GM21528 (cell line): ENCODE results near the gene COQ10B.
A peak's percentile ranks its signal among the peaks of the same experiment; 100 is the strongest.
"Not testable (repeated sequence)": the region's sequence is repeated elsewhere in the genome, so short reads cannot be mapped to it uniquely, and the experiment has no call there.

Experiments
- ATAC-seq: cut with Tn5 transposase; IDR thresholded peaks from one replicate; pipeline ENCODE4 v1.9.1; 2021; ENCODE audit warnings: mild to moderate bottlenecking, moderate library complexity; ENCODE audit not compliant: unreplicated experiment, low FRiP score

The COQ10B gene

DNA sequence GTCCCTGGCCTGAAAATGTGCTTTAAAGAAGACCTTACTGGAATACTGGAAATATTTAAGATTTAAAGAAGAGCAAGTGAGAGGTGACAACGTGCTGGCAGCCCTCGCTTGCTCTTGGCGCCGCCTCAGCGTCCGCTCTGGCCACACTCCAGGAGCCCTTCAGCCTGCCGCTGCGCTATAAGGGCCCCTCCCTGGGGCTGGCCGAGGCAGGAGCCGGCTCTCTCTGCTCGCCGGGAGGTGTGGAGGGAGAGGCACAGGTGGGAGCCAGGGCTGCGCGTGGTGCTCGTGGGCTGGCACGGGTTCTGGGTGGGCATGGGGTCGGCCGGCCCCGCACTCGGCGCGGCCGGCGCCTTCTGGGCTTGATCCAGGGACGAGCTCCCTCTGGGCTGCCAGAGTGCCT lies 2.9 kb upstream of the COQ10B start:
- no peak for ATAC-seq

DNA sequence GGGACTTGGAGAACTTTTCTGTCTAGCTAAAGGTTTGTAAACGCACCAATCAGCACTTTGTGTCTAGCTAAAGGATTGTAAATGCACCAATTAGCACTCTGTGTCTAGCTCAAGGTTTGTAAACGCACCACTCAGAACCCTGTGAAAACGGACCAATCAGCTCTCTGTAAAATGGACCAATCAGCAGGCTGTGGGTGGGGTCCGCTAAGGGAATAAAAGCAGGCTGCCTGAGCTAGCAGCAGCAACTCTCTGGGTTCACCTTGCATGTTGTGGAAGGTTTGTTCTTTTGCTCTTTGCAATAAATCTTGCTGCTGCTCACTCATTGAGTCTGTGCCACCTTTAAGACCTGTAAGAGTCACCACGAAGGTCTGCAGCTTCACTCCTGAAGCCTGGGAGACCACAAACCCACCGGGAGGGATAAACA lies 2.4 kb upstream of the COQ10B start:
- ATAC-seq = not testable (repeated sequence)

DNA sequence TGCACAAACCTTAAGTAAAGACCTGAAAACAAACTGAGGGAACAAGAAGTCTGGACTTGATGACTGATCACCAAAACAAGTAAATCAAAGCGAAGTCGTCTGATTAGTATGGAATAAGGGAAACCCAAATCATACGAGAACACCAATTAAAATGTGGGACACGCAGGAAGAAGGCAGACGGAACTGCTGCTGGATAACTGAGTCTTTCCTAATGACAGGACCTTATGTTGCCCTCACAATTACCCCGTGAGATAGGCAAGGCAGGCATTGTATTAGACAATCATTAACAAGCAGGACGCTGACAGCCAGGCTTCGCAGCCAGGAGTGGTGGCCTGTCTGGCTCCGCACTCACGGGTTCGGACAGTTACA lies 614 bp upstream of the COQ10B start:
- no peak for ATAC-seq

DNA sequence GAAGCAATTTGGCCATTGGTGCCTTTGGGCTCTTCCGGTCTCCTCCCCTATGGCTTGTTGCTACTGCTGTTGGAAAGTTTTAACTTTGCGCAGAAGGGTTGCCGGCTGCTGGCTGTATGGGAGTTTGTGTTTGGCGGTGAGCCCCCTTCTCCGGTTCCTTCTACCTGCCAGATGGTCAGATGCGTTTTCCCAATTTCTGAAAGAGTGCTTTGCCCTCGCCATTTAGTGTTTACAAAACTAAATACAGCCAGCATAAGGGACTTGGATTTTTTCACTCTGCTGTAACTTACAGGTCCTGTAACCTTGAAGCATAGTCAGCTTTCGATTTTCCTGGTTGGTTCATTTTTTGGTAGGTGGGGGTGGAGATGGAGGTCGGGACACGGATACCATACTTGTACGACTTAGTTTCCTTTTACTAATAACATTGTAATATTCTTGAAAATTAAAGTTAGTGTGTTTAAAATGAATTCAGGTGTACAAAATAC lies 604 bp downstream of the COQ10B start:
- ATAC-seq = peak; percentile 47

DNA sequence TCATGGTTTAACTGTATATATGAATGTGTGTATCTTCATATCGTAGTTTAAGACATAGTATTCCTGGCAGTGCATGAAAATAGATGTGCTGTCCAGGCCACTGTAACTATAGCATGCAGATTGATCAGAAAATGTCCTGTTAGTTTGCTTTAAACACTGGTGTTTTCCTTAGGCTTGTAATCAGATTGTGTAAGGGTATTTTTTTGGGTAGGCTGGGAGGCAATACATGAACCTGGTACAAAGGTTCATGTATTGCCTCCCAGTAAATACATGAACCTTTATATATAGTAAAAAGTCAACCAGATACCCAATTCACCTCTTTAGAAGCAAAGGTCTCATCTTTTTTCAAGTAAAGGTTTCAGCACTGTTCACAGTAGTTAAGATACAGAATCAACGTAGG lies 1.6 kb downstream of the COQ10B start:
- ATAC-seq = no peak

DNA sequence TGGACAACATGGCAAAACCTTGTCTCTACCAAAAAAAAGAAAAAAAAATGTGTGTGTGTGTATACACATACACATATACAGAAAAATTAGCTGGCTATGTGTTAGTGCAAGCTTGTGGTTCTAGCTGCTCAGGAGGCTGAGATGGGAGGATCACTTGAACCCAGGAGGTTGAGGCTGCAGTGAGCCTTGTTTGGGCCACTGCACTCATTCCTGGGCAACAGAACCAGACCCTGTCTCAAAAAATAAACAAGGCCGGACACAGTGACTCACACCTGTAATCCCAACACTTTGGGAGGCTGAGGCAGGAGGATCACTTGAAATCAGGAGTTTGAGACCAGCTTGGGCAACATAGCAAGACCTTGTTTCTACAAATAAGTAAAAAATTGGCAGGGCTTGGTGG lies 2.1 kb downstream of the COQ10B start:
- ATAC-seq = no peak

DNA sequence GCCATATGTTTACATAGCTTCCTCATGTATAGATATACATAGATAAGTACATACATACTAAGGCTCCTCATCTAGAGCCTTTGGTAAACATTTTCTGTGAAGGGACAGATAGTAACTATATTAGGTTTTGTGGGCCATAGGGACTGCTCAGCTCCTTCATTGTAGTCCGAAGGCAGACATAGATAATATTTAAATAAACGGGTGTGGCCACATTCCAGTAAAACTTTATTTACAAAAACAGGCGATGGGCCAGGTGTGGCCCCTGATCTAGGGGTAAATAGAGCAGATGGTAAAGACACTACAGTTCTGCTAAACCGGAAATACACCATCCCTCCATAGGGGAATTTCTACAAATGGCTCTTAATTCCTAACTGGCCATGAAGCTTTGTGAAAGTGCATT lies 7.3 kb downstream of the COQ10B start:
- ATAC-seq = no peak

DNA sequence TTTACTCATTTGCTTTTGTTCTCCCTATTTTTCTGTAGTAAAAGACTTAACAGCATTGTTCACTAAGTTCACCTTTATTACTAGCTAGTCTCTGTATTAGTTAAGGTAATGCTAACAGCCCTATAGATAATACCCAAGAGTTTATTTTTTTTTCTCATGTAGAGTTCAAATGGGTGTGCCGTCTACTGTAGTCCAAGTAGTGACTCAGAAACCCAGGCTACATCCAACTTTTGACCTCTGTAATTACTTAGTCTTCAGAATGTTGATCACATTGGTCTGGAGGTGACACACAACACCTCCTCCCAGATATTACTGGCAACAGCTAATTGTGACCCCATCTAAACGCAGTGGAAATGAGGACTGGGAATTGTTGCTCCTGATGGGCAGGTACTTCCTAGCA lies 7.7 kb downstream of the COQ10B start:
- no peak for ATAC-seq

DNA sequence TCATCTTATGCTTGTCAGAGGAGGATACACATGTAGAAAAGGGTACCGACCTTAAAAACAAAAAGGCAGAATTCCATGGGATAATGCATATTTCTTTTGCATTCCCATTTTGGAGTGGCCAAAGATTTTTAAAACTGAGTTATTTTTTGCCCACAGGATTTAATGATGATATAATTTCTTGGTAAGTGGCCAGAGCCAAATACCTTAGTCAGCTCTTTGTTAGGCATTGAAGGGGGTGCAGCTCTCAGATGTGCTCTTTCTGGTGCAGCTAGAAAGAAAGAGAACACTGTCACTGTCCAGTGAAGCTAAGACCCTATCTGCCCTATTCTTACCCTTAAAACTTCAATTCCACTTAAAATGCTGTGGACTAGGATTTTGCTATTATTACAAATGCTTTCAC lies 10.8 kb downstream of the COQ10B start:
- ATAC-seq = no peak

DNA sequence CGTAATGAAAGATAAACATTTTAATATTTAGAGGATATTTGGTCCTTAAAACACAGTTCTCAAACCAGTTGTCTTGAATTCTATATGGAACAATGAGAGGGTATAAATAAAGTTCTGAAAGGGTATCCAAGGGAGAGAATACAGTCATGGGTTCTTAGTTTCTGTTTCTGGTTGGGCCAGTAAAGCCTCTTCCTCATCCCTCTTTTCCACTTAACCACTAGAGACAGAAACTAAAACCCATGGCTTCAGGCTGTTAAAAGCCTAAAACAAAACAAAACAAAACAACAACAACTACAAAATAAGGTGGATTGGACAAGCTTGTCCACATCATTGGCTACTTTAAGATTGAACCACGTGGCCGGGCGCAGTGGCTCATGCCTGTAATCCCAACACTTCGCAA lies 18.8 kb downstream of the COQ10B start:
- no peak for ATAC-seq

DNA sequence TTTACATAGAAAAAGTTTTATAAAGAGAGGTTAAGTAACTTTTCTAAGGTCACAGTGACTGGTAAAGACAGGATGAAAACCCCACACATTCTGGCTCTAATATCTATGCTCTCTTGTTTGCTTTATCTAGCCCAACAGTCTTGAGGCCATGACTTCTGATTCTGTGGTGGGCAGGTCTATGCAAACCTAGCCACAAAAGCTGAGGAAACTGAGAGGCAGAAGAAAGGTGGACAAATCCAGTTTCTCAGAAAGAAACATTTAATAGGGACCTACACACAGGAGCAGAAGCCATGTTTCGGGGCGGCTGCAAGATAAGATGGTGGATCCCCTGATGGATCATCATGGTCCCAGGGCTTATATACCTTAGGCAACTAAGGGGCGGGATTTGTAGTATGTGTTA lies 24.4 kb downstream of the COQ10B start:
- no peak for ATAC-seq

DNA sequence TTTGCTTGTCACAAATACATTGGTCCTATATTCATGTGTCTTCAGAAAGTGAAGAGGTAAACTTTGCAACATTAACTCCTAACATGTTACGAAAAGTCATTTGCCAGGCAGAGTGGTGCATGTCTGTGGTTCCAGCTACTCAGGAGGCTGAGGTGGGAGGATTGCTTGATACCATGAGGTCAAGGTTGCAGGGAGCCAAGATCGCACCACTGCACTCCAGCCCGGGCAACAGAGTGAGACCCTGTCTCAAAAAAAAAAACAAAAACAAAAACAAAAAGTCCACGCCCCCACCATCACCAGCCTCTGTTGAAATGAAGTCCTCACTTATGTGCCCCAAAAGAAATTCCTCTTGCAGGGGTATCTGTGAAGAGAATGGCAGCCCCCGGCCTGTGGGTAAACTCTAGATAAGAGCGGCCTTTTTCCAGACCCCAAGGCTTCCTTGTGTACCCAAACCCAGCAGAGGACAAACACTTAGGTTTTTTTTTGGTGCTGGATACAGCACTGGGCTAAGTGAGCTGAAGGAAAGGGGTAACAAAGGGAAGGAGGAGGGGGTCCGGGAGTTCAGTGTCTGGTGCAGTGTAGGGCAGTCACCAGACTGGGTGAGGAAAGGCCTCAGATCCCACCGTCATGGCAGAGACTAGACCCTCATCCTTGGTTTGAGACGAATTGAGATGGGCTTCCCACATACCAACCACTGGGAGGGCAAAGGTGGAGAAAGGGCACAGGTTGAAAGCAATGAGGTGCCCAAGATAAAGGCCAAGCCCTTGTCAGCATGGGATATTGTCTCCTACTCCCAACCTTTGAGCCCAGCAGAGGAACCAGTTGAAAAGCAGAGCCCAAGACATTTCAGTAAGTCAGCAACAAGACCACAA lies 27.0 kb downstream of the COQ10B start:
- no peak for ATAC-seq

DNA sequence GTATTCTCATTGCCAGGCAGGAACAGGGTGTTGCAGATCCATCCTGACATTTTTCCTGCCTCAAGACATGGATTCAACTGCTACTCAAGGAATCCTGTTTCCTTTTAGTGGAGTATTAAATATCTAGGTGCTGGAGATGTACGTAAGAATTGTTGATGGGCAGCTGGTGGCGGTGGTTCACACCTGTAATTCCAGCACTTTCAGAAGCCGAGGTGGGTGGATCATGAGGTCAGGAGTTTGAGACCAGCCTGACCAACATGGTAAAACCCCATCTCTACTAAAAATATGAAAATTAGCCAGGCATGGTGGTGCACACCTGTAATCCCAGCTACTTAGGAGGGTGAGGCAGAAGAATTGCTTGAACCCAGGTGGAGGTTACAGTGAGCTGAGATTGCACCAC lies 30.9 kb downstream of the COQ10B start:
- not testable (repeated sequence) for ATAC-seq

DNA sequence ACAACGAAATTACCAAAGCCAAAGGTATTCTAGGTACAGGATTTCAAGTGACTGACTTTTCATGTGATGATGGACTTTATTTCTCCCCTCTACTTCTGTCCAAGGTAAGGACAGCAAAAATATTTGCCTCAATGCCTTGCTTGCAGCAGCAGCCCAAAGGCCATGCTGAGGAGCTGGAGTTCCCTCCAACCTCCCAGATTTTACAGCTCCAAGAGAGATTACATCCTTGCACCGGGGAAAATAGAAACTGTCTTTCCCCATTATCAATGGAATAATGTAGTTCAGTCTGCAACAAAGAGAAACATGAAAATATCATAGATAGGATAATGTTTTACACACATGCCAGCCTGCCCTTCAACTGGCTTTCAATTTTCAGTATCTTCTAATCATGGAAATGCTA lies 32.8 kb downstream of the COQ10B start:
- no peak for ATAC-seq

DNA sequence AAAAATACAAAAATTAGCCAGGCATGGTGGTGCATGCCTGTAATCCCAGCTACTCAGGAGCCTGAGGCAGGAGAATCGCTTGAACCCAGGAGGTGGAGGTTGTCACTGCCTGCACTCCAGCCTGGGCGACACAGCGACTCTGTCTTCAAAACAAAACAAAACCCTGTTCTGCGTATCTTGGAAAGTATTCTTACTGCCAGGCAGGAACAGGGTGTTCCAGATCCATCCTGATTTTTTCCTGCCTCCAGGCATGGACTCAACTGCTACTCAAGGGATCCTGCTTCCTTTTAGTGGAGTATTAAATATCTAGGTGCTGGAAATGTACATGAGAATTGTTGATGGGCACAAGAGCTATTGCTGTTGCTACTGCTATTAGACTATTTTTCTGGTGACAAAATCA lies 34.0 kb downstream of the COQ10B start:
- ATAC-seq = no peak

DNA sequence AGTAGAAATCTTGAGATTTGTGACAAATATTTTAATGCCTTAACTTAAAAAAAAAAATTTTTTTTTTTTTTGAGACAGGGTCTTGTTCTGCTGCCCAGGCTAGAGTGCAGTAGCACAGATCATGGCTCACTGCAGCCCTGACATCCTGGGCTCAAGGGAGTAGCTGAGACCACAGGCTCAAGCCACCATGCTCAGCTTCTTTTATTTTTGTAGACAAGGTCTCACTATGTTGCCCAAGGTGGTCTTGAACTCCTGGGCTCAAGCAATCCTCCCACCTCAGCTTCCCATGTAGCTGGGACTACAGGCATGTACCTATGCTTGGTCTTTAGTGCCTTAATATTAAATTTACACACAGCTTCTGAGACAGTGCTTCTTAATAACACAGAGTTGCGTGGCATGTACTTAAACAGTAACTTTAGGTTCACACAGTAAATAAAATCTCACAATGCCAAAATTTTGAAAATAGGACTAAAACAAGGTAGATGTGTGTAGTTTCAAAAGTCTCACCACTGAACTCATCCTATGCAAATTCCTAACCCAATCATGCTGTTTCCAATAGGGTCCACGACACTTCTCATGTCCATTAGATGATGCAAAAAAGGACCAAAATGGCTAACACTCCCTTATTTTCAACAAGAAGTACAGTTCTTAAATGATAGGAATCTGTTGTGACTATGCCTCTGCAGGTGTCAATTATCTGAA lies 42.2 kb downstream of the COQ10B start:
- no peak for ATAC-seq

DNA sequence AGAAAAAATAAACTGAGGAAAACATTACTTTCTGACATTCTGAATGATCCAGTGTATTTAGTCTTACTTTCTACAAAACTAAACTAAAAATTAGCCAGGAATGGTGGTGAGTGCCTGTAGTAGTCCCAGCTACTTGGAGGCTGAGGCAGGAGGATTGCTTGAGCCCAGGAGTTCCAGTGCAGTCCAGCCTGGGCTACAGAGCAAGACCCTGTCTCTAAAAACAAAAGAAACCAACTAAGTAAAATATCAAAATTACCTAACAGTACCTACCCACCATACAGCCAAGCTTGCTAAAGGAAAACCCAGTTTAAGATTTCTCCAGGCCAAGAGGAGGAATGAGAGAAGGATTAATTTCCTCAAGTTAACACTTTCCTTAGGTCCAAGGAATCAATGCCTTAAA lies 43.3 kb downstream of the COQ10B start:
- no peak for ATAC-seq

DNA sequence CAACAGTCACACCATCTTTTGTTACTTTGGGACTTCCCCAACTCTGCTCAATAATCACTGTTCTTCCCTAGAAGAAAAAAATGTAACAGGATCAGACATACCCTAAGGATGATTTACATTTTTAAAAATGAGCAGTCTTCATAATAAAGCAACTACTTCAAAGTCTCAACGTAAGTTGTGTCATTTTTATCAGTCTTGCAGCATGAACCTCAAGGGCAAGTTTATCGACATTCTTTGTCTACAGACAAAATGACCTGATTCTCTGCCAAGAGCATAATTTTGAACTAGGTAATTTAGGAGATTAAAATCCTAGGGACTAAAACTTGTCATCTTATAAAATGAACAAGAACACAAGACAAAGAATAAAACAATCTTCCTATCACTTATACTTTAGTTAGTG lies 44.0 kb downstream of the COQ10B start:
- no peak for ATAC-seq

DNA sequence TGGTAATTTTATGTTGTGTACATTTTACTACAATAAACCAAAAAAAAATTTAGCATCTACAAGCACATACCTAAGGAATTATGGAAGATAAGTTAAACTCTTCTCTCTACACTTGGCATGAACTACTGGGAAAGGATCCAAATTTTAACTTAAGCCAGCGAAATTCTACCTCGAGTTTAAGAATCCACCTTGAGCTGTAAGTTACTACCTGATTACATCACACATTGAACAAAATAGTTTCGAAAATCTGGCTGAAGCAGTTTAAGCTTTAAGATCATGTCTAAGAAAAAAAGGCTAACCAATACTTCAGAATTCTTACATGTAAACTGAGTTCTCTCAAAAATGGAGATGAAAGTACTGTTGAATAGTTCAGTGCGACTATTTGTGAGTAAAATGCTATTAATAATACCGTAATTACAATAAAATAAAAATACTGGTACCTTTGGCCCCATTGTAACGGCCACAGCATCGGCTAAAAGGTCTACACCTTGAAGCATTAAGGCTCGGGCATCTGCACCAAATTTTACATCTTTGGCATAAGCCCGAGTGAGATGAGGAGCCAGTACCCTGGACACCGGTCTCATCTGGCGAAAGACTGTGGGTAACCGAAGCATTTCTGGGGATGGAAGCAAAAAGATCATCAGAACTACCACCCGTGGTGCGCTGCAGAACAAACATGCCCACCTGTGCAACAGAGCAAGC lies 45.0 kb downstream of the COQ10B start:
- no peak for ATAC-seq

DNA sequence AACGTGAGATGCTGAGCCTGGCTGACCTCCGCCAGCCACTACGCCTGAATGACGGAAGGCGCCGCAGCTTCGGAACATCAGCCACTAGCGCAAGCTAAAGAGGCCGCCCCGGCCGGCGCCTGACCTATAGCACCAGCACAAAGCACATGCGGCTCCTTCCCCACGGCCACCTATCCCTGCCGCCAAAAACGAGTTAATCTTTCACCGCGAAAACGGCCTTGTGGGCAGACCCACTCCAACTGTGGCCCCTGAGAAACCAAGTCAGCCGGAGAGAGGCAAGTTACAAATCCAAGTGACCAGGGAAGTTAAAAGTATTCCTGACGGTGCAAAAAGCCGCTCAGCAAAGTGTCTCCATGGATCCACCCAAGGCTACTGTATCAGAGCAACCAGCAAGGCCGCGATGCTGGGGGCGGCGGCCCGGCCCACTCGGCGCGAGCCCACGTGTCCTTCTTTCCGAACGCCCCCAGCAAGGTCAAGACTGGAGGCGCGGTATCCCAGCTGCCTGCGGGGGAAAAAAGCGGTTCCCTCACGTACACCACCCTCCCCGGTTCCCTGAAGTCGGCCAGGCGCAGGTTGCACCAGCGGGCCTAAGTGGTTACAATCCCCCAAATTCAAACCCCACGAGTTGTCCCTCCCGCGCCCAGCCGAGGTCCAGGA lies 45.7 kb downstream of the COQ10B start:
- ATAC-seq = peak; percentile 26
